Erythroblast (primary cell): ENCODE results near the gene TRMT2A.

ENCODE experiments used
- GATA1 ChIP-seq: IDR thresholded peaks from 2 replicates; pipeline ENCODE4 v1.6.1; 2011; ENCODE audit warnings: low read depth, mild to moderate bottlenecking, control low read depth, low read length, moderate library complexity
- POLR2A ChIP-seq: IDR thresholded peaks from 2 replicates; pipeline ENCODE4 v1.6.1; 2011; ENCODE audit warnings: mild to moderate bottlenecking, low read length

GRCh38 chr22:20127869-20128618 is 11.0 kb upstream of the TRMT2A start:
- TF ChIP-seq POLR2A (no peak), GATA1 (no peak)
